ENCODE data around the gene R3HCC1L. TPM values are rescaled to one million over a fixed set of nuclear protein-coding genes. Genes with fewer than 3 reads are reported as not detected.

Gene R3HCC1L
- polyA plus RNA-seq, 2 donors, result 4.9 to 7.4 TPM

Other genes with a start within 250 kb of the R3HCC1L start
- 1 to 10 TPM; 1.4 to 2.4 TPM for gene CRTAC1, start 104.0 kb upstream of the R3HCC1L start, polyA plus RNA-seq
- under 1 TPM; 0.49 to 0.60 TPM for gene LOXL4, start 133.5 kb downstream of the R3HCC1L start, polyA plus RNA-seq